Endodermal cell (in vitro differentiated cells): ENCODE measurements around the gene SH3PXD2A. TPM values are rescaled to one million over a fixed set of nuclear protein-coding genes. Genes with fewer than 3 reads are reported as not detected.

Experiments
- DNase-seq: peaks from one replicate; pipeline ENCODE4 v3.0.0-alpha.2; 2017
- H3K27ac ChIP-seq: 2 replicates; pipeline ENCODE4 v1.5.1; 2013; ENCODE audit warnings: mild to moderate bottlenecking, low read depth, low read length, moderate library complexity
- H3K27me3 ChIP-seq: 2 replicates; pipeline ENCODE4 v1.6.1; 2013; ENCODE audit warnings: mild to moderate bottlenecking, low read length, moderate library complexity; ENCODE audit not compliant: insufficient read depth, control insufficient read depth, poor library complexity, severe bottlenecking
- H3K36me3 ChIP-seq: 2 replicates; pipeline ENCODE4 v1.7.0; 2013; ENCODE audit warnings: mild to moderate bottlenecking, low read length, moderate library complexity; ENCODE audit not compliant: control insufficient read depth, insufficient read depth
- H3K4me1 ChIP-seq: one replicate; pipeline ENCODE4 v1.7.0; 2013; ENCODE audit warnings: low read length; ENCODE audit not compliant: control insufficient read depth, insufficient read depth
- H3K4me3 ChIP-seq: 2 replicates; pipeline ENCODE4 v1.5.1; 2013; ENCODE audit warnings: mild to moderate bottlenecking, low read length, moderate library complexity
- H3K9ac ChIP-seq: 2 replicates; pipeline ENCODE4 v1.6.1; 2013; ENCODE audit warnings: mild to moderate bottlenecking, low read length, moderate library complexity; ENCODE audit not compliant: poor library complexity, severe bottlenecking; ENCODE audit errors: extremely low read depth
- H3K9me3 ChIP-seq: 2 replicates; pipeline ENCODE4 v1.6.1; 2013; ENCODE audit warnings: mild to moderate bottlenecking, low read length, moderate library complexity; ENCODE audit not compliant: control insufficient read depth
- H3K27ac Mint-ChIP-seq: 2 replicates; pipeline ENCODE4 v1.8.0; 2020; ENCODE audit warnings: mixed read lengths
- H3K27me3 Mint-ChIP-seq: 2 replicates; pipeline ENCODE4 v1.8.0; 2021; ENCODE audit warnings: mild to moderate bottlenecking, mixed read lengths; ENCODE audit not compliant: insufficient read depth
- H3K36me3 Mint-ChIP-seq: 2 replicates; pipeline ENCODE4 v1.8.0; 2020; ENCODE audit warnings: low read depth, mixed read lengths
- H3K4me1 Mint-ChIP-seq: 2 replicates; pipeline ENCODE4 v1.8.0; 2020; ENCODE audit warnings: mixed read lengths
- H3K4me3 Mint-ChIP-seq: 2 replicates; pipeline ENCODE4 v1.8.0; 2020; ENCODE audit warnings: mild to moderate bottlenecking, moderate library complexity, mixed read lengths
- H3K9me3 Mint-ChIP-seq: 2 replicates; pipeline ENCODE4 v1.8.0; 2020; ENCODE audit warnings: mild to moderate bottlenecking, mixed read lengths
- CTCF ChIP-seq: fragments of 200-600 bp; sonication (generic); conservative IDR thresholded peaks from 2 replicates; pipeline ENCODE4 v1.5.0; 2021; ENCODE audit warnings: antibody characterized with exemption, mild to moderate bottlenecking
- WGBS, 2 experiments: methylation state at CpG; one replicate each; pipeline versions ENCODE4 v1.1.5 to v1.1.7; 2013; ENCODE audit warnings: missing lambda C conversion rate in 2 of 2, mixed read lengths in 1 of 2; ENCODE audit not compliant: insufficient coverage in 1 of 2, insufficient read length in 1 of 2; 5-methylcytosine and 5-hydroxymethylcytosine counted together
- total RNA-seq, 2 donors: library from RNA; stranded (reverse); fragmentation: NEBNext Ultra II Directional in 1 of 2; extraction: Animal tissue kit (Norgen Biotek cat#: 25700) in 1 of 2; gene quantifications; 2 replicates in 1 of 2; 3 replicates in 1 of 2; pipeline ENCODE4 v1.2.1, GENCODE V29; 2021

Gene SH3PXD2A
- total RNA-seq, 2 donors from 2014 or later: 15.7 to 22.6 TPM

DNA sequence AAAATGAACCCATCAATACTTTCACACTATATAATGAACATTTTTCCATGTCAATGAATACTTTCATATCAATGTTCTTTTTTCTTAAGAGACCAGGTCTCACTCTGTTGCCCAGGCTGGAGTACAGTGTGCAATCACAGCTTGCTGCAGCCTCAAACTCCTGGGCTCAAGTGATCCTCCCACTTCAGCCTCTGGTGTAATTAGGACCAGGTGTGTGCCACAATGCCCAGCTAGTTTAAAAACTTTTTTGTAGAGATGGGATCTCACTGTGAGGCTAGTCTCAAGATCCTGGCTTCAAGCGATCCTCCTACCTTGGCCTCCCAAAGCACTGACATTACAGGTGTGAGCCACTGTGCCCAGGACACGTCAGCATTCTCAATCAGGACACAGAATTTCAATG, 85.2 kb downstream of the SH3PXD2A start:
- TF ChIP-seq CTCF: no peak
- Mint-ChIP-seq H3K27ac (no peak overlapping the region), H3K4me1 (peaks cover 29% of the 10 kb centered on the region), H3K27me3 (no peaks in the 10 kb centered on the region), H3K36me3 (peaks cover 4% of the 10 kb centered on the region), H3K4me3 (no peak overlapping the region), H3K9me3 (no peaks in the 10 kb centered on the region)
- H3K27me3 ChIP-seq: no peaks in the 10 kb centered on the region
- no peak overlapping the region for H3K27ac ChIP-seq
- H3K36me3 ChIP-seq: no peaks in the 10 kb centered on the region
- H3K4me3 ChIP-seq: no peak overlapping the region
- peaks cover 3% of the 10 kb centered on the region for H3K4me1 ChIP-seq
- 85 to 100% methylated on average over 2 of the region's 2 CpGs for WGBS, 2 experiments
- no peak for DNase-seq
- H3K9me3 ChIP-seq: no peaks in the 10 kb centered on the region
- no peak overlapping the region for H3K9ac ChIP-seq

- H3K27me3 Mint-ChIP-seq: no peaks in the 10 kb centered on the region
- H3K4me1 ChIP-seq: peaks cover 3% of the 10 kb centered on the region
- no peak overlapping the region for H3K27ac ChIP-seq
- no peaks in the 10 kb centered on the region for H3K9me3 ChIP-seq
- H3K36me3 ChIP-seq: peaks cover 3% of the 10 kb centered on the region
- no peak for DNase-seq
- no peaks in the 10 kb centered on the region for H3K27me3 ChIP-seq
- H3K9me3 Mint-ChIP-seq: no peaks in the 10 kb centered on the region
- H3K4me3 ChIP-seq: no peak overlapping the region
- TF ChIP-seq CTCF: no peak
- no peak overlapping the region for H3K9ac ChIP-seq
- no peak overlapping the region for H3K4me3 Mint-ChIP-seq
- no peak overlapping the region for H3K27ac Mint-ChIP-seq
- WGBS, 2 experiments: 100% methylated on average over 2 to 5 of the region's 10 CpGs
- peaks cover 30% of the 10 kb centered on the region for H3K4me1 Mint-ChIP-seq
- H3K36me3 Mint-ChIP-seq: peaks cover 4% of the 10 kb centered on the region
These were observed 86.2 kb downstream of the SH3PXD2A start for GRCh38 chr10:103769176-103769575.

GRCh38 chr10:103768345-103768744, 87.0 kb downstream of the SH3PXD2A start:
- Histone ChIP-seq H3K36me3 (peaks cover 3% of the 10 kb centered on the region), H3K9ac (no peak overlapping the region), H3K9me3 (no peaks in the 10 kb centered on the region), H3K27me3 (no peaks in the 10 kb centered on the region), H3K27ac (no peak overlapping the region), H3K4me3 (no peak overlapping the region), H3K4me1 (peaks cover 3% of the 10 kb centered on the region)
- H3K27ac Mint-ChIP-seq: no peak overlapping the region
- WGBS, 2 experiments: 86 to 88% methylated on average over 11 of the region's 11 CpGs
- no peak for DNase-seq
- H3K9me3 Mint-ChIP-seq: no peaks in the 10 kb centered on the region
- H3K4me3 Mint-ChIP-seq: no peak overlapping the region
- no peaks in the 10 kb centered on the region for H3K27me3 Mint-ChIP-seq
- H3K36me3 Mint-ChIP-seq: peaks cover 4% of the 10 kb centered on the region
- peaks cover 36% of the 10 kb centered on the region for H3K4me1 Mint-ChIP-seq
- TF ChIP-seq CTCF: no peak
